GM20431 (cell line): Measurements from ENCODE around the gene ATP5F1C.
"Not testable (repeated sequence)": the region's sequence is repeated elsewhere in the genome, so short reads cannot be mapped to it uniquely, and the experiment has no call there.

ENCODE experiments used
- in situ Hi-C: fragments of 300-500 bp; cut with MseI, MboI; formaldehyde crosslinking; loops from one replicate; pipeline ENCODE4 v1.15.0; 2020; ENCODE audit warnings: low sequenced_read_pairs; ENCODE audit not compliant: unreplicated experiment

Gene ATP5F1C

DNA sequence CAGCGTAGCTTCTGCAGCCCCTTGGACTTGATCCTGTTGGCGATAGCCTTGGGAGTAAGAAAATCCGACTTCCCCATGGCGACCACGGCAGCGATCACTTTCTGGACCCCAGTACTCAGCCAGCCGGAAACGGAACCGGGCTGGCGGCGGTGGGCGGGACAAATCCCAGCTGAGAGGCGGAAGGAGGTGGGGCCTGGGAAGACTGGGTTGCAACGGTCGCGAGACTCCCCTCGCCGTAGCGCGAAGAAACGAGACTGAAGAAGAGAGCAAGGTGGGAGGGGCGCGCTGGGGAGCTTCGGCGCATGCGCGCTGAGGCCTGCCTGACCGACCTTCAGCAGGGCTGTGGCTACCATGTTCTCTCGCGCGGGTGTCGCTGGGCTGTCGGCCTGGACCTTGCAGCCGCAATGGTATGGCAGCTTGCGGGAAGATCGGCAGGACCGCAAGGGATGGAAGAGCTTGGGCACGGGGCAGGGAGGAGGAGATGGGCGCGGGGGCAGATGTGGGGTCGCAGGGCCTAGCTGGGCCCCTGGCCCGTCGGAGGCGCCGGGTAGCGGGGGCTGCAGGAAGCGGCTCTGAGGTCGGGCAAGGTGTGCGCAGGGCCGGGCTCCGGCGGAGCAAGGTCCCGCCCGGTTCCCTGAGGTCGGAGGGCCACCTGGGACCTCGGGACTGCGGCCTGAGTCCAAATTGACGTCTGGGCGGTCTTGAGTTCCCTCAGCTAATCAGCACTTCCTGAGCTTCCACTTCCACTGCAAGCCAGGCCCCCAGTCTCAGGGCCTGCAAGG, at the start of gene ATP5F1C, which contains the start of gene KIN:
ATP5F1C (plus strand) TSS at position 321 of the 782 bp plus-strand sequence; CDS start at position 352, 31 bp downstream.
KIN (minus strand) TSS at position 137 of the 782 bp plus-strand sequence; CDS start at position 77, 60 bp downstream.
- in situ Hi-C loops = no loop called here

DNA sequence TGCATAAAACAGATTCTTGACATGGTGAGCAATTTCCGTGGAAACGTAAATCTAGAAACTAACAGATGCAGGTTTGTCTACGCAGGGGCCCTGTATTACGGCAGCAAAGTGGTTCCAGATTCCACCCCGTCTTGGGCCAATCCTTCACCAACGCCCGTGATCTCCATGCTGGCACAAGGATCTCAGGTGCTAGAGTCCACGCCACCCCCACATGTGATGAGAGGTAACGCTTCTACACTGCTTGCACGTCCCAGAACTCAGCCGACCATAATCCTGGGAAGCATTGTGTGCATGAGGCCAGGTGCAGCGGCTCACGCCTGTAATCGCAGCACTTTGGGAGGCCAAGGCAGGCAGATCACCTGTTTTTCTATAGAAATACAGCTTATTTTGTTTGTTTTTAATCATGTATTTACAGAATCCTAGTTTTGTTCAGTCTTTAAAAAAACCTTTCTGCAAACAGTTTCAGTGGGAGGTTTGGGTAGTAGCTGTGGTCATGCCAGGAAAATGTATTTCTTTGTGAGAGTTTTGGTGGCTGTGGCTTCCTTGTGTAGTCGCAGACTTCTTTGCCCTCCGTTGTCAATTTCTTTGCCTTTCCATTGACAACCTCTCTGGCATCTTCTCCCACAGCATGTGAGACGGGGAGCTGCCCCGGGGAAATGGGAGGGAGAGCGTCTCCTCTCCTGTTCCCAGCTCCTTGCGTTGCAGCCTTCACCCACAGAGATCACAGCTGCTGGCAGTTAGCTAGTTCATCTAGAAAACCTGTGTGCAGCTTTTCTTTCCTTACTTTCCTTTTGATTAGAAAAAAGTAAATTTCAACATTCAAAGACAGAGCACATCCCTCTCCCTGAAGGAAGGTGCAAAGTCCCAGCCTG, 49.2 kb upstream of the ATP5F1C start:
- in situ Hi-C loops = no loop called here

DNA sequence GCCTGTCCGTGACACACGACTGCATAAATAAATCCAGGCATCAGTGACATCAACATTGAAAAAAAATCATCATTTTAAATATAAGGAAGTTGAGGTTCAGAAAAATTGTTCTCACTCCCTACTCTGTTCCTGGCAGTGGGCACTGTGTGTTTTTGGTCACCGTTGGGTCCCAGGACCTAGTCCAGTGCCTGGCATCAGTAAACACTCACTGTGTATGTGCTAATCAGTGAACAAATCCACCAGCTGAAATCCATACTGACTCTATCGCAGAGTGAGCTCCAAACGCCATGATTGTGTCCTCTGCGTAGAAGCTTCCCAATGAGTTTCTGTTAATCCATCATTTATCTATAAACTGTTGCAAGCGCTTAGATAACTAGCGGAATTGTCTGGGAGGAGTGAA, 43.7 kb upstream of the ATP5F1C start:
- in situ Hi-C loops = no loop called here

DNA sequence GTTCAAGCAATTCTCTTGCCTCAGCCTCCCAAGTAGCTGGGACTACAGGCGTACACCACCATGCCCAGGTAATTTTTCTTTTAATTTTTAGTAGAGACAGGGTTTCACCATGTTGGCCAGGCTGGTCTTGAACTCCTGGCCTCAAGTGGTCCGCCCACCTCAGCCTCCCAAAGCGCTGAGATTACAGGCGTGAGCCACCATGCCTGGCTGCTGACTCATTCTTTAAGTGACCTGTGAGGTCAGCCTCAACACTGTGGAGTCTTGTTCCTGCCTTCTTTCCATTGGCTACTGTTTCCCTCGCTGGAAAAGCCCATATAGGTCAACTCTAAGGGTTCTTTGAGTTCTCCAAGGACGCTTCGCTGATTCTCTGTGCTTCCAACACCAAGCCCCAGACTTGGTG, 39.3 kb upstream of the ATP5F1C start:
- in situ Hi-C loops = not testable (repeated sequence)

DNA sequence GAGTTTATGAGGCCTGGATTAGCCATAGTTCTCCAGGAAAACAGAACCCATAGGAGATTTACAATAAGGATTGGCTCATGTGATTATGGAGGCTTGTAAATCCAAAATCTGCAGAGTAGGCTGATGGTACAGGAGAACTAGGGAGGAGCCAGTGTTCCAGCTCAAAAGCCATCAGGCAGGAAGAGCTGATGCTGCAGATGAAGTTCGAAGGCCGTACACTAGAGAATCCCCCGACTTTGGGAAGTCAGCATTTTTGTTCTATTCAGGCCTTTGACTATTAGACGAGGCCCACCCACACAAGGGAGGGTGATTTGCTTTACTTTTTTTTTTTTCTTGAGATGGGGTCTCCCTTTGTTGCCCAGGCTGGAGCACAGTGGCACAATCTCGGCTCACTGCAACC, 37.8 kb upstream of the ATP5F1C start:
- in situ Hi-C loops = no loop called here

DNA sequence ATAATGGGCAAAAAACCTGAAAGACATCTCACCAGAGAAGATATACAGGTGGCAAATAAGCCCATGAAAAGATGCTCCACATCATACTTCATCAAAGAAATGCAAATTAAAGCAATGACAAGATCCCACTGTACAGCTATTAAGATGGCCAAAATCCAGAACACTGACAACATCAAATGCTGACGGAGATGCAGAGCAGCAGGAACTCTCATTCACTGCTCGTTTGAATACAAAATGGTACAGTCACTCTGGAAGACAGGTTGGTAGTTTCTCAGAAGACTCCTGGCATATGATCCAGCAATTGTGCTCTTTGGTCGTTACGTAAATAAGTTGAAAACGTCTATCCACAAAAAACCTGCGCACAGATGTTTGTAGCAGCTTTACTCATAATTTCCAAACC, 35.7 kb upstream of the ATP5F1C start:
- in situ Hi-C loops = no loop called here

DNA sequence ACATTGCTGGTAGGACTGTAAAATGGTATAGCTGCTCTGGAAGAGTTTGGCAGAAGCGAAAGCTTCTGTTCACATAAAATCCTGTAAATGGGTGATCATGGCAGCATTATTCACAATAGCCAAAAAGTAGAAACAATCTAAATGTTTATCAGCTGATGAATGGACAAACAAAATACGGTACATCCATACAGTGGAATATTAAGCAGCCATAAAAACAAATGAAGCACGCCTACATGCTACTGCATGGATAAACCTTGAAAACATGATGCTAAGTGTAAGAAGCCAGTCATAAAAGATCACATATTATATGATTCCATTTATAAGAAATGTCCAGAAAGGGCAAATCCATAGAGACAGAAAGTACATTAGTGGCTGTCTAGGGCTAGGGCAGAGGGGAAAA, 32.9 kb upstream of the ATP5F1C start:
- in situ Hi-C loops = no loop called here

DNA sequence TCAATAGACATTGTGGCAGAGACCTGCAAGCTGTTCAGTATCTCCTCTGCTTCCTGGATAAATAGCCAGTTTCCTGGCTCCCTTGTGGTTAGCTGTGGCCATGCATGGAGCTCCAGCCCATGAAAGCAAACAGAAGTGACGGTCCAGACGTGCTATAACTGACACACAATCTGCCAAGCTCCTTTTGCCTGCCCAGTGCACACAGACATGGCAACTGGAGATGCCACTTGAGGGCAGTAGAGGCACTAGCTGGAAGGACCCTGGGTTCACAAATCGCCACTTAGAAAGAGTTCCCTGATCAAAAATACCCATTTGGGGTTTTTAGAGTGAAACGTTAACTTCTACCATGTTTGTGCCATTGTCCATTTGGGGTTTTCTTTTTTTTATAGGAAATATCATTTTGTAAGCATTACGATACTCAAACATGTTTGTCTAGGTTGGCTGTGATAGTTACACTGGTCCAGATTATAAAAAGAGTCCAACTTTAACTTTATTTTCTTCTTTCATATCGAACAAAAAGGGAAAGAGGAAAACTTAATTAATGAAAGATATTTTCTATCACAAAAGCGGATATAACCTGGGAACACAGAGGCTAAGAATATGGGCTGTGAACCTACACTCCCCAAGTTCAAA, 31.5 kb upstream of the ATP5F1C start:
- in situ Hi-C loops = no loop called here

DNA sequence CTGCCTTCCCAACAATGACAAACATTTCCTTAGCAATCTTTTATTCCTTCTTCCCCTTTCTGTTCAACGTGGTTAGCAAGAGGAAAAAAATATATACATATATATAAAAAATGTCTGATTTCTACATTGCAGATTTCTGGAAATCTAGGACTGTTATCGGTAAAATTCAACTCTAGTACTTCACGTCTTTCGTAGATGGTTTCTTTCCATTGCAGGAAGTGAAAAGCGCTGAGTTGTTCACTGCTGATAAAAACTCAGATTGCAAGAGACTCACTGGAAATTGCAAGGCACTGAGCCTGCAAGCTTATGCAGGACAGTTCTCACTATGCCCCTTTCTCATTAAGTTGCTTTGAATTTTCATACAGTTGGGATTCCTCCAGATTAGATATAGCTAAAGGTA, 24.0 kb upstream of the ATP5F1C start:
- in situ Hi-C loops = no loop called here

DNA sequence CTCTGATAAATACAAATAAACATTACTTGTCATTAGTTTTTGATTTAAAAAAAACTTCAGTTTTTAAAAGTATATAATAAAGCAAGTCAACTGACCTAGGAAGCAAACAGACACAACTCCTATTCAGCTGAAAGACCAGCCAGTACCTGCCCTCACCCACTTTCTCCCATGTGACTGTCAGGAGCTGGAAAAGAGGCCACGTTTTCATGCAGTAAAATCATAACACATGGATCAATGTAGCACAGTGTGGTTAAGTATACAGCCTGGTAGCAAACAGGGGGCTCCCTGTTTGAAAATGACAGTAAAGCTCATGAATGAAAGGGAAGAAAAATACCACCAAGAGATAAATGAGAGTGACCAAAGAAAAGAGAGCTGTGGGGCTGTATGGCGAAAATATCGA, 21.7 kb upstream of the ATP5F1C start:
- in situ Hi-C loops = no loop called here

DNA sequence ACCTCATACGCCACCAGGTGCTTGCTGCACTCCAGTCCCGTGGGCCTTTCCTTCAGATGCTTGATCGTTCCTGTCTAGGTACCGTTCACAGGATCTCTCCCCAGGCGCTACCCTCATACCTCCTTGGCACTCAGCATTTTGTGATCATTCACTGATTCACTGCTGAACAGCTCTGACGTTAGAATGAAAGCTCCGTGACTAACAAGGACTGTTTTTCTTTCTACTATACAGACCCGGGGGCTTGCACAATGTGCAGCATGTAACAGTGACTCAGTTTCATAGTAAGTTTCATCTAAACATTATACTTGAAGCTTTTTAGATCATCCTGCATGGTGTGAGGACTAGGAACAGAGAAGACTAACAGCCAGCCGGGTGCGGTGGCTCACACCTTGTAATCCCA, 20.8 kb upstream of the ATP5F1C start:
- in situ Hi-C loops = no loop called here

DNA sequence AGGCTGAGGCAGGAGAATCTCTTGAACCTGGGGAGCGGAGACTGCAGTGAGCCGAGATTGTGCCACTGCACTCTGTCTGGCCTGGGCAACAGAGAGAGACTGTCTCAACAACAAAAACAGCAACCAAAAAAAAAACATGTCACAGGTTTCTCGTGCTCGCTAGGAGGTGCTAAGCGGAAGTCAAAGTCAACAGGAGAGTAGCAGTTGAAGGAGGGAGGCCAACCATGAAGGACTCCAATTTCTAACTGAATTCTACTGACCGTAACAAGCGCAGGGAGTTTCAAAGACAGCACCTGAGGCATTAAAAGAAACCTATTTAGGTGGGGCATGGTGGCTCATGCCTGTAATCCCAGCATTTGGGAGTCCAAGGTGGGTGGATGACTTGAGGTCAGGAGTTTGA, 19.6 kb upstream of the ATP5F1C start:
- in situ Hi-C loops = no loop called here

DNA sequence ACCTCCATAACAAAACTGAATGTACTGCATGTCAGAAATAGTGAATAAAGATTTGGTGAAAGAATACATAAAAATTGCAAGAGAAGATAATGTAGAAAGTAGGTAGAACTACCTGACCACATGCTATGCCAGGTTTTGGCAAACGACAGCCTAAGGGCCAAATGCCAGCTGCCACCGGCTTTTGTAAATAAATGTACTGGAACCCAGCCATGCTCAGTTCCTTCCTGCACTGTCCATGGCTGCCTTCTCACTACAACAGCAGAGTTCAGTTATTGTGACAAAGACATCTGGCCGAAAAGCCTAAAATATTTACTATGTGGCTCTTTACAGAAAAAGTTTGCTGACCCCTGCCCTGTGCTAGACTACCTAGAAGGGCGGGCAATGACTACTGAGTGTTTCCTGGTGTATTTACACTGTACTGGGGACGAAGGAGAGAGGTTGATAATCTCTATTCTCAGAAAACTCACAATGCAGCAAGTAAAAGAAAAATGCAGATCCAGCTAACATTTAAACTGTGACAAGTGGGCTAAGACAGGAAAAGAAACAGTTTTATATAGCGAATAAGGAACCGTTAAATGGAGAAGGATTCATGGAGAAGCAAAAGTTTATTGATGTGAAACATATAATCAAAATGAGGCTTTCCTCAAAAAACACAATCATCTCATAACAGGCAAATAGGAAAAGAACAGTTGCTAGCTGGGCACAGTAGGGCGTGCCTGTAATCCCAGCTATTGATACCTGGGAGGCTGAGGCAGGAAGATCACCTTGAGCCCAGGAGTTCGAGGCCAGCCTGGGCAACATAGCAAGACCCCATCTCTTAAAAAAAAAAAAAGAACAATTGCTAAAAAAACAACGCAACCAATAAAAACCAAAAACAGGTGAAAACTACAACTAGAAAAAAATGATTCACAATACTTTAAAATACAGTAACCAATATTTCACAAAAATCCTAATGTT, 13.9 kb upstream of the ATP5F1C start:
- in situ Hi-C loops = no loop called here

DNA sequence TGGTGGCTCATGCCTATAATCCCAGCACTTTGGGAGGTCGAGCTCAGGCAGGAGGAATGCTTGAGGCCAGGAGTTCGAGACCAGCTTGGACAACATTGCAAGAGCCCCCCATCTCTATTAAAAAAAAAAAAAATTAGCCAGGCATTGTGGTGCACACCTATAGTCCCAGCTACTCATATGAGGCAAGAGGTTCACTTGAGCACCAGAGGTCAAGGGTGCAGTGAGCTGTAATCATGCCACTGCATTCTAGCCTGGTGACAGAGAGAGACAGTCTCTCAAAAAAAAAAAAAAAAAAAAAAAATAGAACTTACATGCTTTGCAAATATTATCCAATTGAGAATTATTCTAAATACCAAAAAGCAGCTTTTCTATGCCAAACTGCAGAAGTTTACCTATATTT, 11.2 kb upstream of the ATP5F1C start:
- in situ Hi-C loops = no loop called here

DNA sequence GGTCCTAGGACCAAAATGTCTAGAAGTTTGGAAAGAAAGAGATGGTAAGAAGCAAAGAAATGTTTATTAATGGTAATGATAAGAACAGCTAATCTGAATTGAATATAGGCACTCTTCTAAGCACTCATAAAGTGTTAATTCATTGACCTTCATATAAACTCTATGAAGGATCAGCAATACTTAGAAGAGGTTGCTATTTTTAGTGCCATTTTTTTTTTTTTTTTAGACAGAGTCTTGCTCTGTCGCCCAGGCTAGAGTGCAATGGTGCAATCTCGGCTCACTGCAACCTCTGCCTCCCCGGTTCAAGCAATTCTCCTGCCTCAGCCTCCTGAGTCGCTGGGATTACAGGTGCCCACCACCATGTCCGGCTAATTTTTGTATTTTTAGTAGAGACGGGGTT, 5.8 kb upstream of the ATP5F1C start:
- in situ Hi-C loops = not testable (repeated sequence)

DNA sequence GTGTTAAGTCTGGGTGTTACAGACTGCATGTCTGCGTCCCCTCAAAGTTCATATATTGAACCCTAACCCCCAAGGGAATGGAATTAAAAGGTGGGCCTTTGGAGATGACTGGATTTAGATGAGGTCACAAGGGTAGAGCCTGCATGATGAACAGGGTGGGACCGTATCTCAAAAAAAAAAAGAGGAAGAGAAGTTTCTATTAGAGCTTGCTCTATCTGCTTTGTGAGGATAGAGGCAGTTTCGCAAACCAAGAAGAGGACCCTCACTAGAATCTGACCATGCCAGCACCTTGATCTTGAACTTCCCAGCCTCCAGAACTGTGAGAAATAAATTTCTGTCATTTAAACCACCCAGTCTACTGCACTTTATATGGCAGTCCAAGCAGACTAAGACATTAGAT, 1.5 kb upstream of the ATP5F1C start:
- in situ Hi-C loops = no loop called here

DNA sequence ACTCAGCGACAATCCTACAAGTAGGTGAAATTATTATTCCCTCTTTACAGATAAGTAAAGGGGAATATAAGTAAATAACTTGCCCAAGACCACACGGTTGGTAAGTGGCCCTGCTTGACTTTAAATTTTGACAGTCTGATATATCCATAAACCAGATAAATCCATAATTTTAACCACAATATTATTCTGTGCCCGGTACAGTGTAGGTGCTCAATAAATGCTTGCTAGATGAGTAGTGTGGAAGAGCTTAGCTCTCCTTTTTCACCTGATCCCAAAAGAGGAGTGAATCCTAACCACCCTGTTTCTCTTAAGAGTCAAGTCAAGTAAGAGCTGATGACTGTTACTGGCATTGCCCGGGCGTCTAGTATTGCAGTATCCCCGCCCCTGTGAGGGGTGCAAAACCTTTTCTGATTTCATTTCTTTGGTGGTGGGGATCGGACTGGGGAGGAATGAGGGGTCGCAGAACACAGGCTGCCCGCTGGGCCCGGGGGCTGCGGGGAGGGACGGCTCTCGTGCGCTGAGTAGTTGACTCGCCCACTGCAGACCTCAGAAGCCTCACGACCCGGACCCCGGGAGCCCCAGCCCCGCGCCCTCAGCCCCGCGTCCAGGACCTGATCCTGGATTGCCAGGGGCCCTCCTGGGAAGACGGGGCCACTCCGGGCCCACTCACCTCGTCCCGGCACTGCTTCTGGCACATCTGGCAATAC, 674 bp upstream of the ATP5F1C start:
- in situ Hi-C loops = no loop called here

DNA sequence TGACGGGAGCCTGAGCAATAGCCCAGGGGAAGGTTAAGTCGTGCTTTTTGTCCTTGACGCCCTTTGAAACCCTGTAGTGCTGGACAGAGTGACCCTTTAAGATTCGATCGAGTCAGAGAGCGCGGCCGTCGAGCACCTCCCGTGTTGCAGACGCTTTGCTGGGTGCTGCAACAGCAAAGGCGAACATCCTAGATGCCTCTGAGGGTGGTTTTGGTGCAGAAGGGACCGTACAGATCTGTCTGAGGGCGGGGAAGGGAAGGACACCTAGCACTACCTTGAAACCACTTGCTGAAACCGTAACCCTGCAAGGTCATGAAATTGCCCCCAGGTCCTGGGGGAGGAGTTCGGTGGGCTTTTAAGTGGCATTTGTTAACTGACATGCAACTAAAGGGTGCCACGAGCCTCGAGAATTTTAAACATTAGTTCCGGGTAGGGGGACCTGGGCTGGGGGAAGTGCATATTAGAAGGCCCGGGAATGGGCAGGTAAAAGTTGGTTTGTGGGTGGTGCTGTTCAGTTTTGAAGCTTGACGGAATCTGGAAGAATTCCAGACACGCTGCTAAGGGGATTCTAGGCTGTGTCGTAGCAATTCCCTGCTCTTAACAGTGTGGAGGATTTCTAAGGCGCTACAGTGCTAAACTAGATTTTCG, 786 bp downstream of the ATP5F1C start:
- in situ Hi-C loops = no loop called here

DNA sequence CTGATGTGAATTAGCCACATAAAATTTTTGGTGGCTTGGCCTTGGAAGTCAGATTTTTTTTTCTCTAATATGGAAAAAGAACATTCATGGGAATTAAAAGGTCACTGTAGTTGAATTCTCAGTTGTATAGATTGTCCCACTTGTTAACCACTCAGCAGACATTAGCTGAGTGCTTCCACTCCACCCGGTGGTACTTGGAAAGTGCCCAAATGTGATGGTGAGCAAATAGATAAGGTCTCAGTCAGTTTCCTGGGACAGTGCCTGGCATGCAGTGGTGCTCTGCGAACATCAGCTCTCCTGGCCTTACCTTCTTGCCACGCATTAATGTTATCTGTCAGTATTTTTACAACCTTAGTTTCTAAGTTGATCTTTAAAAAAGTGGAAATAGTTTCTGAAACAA, 1.4 kb downstream of the ATP5F1C start:
- in situ Hi-C loops = no loop called here
